Left ventricle myocardium inferior (tissue), 1 donor: ENCODE measurements around the gene USH1C. TPM values are rescaled to one million over a fixed set of nuclear protein-coding genes. Genes with fewer than 3 reads are reported as not detected.

Experiments
- DNase-seq: peaks from one replicate; pipeline ENCODE4 v3.0.0-alpha.2; 2020
- H3K27ac ChIP-seq: fragments of 200-600 bp; replicated peaks from 2 replicates; pipeline ENCODE4 v1.8.0; 2021
- H3K27me3 ChIP-seq: fragments of 200-600 bp; 2 replicates; pipeline ENCODE4 v1.8.0; 2021; ENCODE audit warnings: low read depth
- H3K36me3 ChIP-seq: fragments of 200-600 bp; 2 replicates; pipeline ENCODE4 v1.8.0; 2021
- H3K4me1 ChIP-seq: fragments of 200-600 bp; 2 replicates; pipeline ENCODE4 v1.8.0; 2021
- H3K4me3 ChIP-seq: fragments of 200-600 bp; 2 replicates; pipeline ENCODE4 v1.8.0; 2021; ENCODE audit warnings: mild to moderate bottlenecking, moderate library complexity
- H3K9me3 ChIP-seq: fragments of 200-600 bp; replicated peaks from 2 replicates; pipeline ENCODE4 v1.8.0; 2021
- intact Hi-C: fragments of 100-400 bp; cut with micrococcal nuclease; formaldehyde crosslinking; loops from one replicate; pipeline ENCODE4 v1.11.0; 2022
- total RNA-seq: library from RNA; stranded (reverse); fragmentation: NEBNext Ultra II Directional; extraction: Animal tissue kit (Norgen Biotek cat#: 25700); gene quantifications from one replicate; pipeline ENCODE4 v1.2.1, GENCODE V29; 2021
- TF ChIP-seq, protein P1 (sequence below): fragments of 200-600 bp; IDR thresholded peaks from 2 replicates; pipeline ENCODE4 v1.8.0; 2021; ENCODE audit warnings: antibody characterized with exemption, mild to moderate bottlenecking, borderline replicate concordance
- donor health status: DM: no; HTN: yes; CAD: no; lungs with severe emphysema.

USH1C gene
- total RNA-seq, 1 donor from 2014 or later, result not detected

DNA sequence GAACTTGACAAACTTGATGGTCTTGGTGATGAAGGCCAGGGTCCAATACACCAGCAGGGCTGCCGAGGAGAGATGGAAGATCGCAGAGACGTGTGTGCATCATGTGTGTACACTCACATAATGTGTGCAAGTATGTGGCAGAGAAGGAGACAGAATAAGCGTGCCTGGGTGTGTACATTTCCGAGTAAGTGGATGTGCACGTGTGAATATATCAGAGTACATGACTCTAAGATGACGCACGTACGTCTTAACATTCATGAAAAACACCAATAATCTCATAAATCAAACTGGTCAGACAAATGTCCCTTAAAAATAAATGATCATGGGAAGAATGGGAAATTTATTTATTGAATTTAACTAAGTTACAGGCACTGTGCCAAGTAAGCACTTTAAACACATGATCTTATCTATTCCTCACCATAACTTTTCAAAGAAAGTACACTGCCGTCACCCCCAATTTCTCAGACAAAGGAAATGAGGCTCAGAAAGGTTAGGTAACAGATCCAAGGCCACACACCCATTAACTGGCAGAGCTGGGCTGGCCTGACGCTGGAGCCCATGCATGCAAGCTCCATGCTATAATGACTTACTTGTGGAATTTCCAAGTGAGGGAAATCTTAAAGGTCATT, 80.6 kb downstream of the USH1C start:
- intact Hi-C loops, result no loop called here
- no peak for DNase-seq
- Histone ChIP-seq H3K9me3 (no peaks in the 10 kb centered on the region), H3K27ac (no peak overlapping the region), H3K4me3 (no peak overlapping the region), H3K27me3 (peaks cover 25% of the 10 kb centered on the region), H3K4me1 (no peaks in the 10 kb centered on the region), H3K36me3 (no peaks in the 10 kb centered on the region)
- TF ChIP-seq, protein P1, sequence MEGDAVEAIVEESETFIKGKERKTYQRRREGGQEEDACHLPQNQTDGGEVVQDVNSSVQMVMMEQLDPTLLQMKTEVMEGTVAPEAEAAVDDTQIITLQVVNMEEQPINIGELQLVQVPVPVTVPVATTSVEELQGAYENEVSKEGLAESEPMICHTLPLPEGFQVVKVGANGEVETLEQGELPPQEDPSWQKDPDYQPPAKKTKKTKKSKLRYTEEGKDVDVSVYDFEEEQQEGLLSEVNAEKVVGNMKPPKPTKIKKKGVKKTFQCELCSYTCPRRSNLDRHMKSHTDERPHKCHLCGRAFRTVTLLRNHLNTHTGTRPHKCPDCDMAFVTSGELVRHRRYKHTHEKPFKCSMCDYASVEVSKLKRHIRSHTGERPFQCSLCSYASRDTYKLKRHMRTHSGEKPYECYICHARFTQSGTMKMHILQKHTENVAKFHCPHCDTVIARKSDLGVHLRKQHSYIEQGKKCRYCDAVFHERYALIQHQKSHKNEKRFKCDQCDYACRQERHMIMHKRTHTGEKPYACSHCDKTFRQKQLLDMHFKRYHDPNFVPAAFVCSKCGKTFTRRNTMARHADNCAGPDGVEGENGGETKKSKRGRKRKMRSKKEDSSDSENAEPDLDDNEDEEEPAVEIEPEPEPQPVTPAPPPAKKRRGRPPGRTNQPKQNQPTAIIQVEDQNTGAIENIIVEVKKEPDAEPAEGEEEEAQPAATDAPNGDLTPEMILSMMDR, result no peak

DNA sequence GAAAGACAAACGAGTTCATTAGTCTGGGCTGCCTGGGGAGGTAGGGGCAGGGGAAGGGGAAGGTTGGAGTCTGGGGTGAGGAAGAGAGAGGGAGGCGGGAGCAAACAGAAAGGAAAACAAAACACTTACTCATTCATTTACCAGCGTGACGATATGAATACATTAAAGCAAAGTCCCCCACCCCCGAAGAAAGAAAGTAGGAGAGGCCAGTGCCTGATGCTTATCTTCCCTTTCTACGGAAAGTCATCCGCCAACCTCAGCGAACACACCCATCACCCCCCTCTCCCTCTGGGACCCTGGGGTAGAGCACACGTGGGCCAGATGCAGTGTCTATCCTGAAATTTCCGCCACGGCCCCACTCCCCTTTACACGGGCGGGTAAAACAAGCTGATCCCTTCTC, 81.3 kb downstream of the USH1C start:
- TF ChIP-seq, protein P1, result no peak
- peaks cover 25% of the 10 kb centered on the region for H3K27me3 ChIP-seq
- H3K27ac ChIP-seq, result no peak overlapping the region
- no peaks in the 10 kb centered on the region for H3K4me1 ChIP-seq
- H3K4me3 ChIP-seq, result no peak overlapping the region
- intact Hi-C loops, result no loop called here
- no peaks in the 10 kb centered on the region for H3K9me3 ChIP-seq
- H3K36me3 ChIP-seq, result no peaks in the 10 kb centered on the region
- DNase-seq, result no peak

- intact Hi-C loops, result no loop called here
- TF ChIP-seq, protein P1, result no peak
Observed at GRCh38 chr11:17460406-17460805, 83.8 kb downstream of the USH1C start.

GRCh38 chr11:17459236-17459896, 84.8 kb downstream of the USH1C start:
- TF ChIP-seq, protein P1, result no peak
- H3K4me3 ChIP-seq, result no peak overlapping the region
- no peaks in the 10 kb centered on the region for H3K36me3 ChIP-seq
- intact Hi-C loops, result no loop called here
- peaks cover 25% of the 10 kb centered on the region for H3K27me3 ChIP-seq
- no peak overlapping the region for H3K27ac ChIP-seq
- H3K9me3 ChIP-seq, result no peaks in the 10 kb centered on the region
- DNase-seq, result no peak
- H3K4me1 ChIP-seq, result no peaks in the 10 kb centered on the region

More at GRCh38 chr11:17460406-17460805, 83.8 kb downstream of the USH1C start:
- Histone ChIP-seq H3K27me3 (peaks cover 25% of the 10 kb centered on the region), H3K9me3 (no peaks in the 10 kb centered on the region), H3K27ac (no peak overlapping the region), H3K4me3 (no peak overlapping the region), H3K4me1 (no peaks in the 10 kb centered on the region), H3K36me3 (no peaks in the 10 kb centered on the region)
- DNase-seq, result no peak

- H3K4me3 ChIP-seq, result no peak overlapping the region
- H3K36me3 ChIP-seq, result no peaks in the 10 kb centered on the region
- H3K4me1 ChIP-seq, result no peaks in the 10 kb centered on the region
- no peaks in the 10 kb centered on the region for H3K9me3 ChIP-seq
- peaks cover 15% of the 10 kb centered on the region for H3K27me3 ChIP-seq
- intact Hi-C loops, result no loop called here
- DNase-seq, result no peak
- TF ChIP-seq, protein P1, result no peak
- no peak overlapping the region for H3K27ac ChIP-seq
Observed at GRCh38 chr11:17458268-17458667, 85.9 kb downstream of the USH1C start.
